GM12878 (cell line): ENCODE measurements around the gene KLHDC10. TPM values are rescaled to one million over a fixed set of nuclear protein-coding genes. Genes with fewer than 3 reads are reported as not detected.

Experiments
- ATAC-seq: fragments of 200-7000 bp; cut with Tn5 transposase; 3 replicates; pipeline ENCODE4 v1.9.1; 2020; ENCODE audit warnings: mild to moderate bottlenecking, moderate library complexity
- BruUV-seq: library from RNA; stranded (reverse); fragments of 400-500 nt; replicated peaks from 2 replicates; lab custom pipeline; 2021; lab: Mats Ljungman, UMichigan
- CTCF ChIA-PET: fragments of 300-600 bp; sonication (Branson Sonifier 250); formaldehyde crosslinking; extraction: SDS; loops from one replicate; lab custom pipeline; 2021; ENCODE audit warnings: inconsistent platforms; lab: Yijun Ruan, JAX
- POLR2A ChIA-PET: fragments of 350-600 bp; formaldehyde crosslinking; extraction: SDS; loops from one replicate; lab custom pipeline; 2021; ENCODE audit warnings: inconsistent platforms; lab: Charles Lee
- RAD21 ChIA-PET: fragments of 300-600 bp; sonication (Branson Sonifier 250); formaldehyde crosslinking; loops from one replicate; lab custom pipeline; 2023; ENCODE audit warnings: antibody characterized with exemption; ENCODE audit not compliant: unreplicated experiment; lab: Charles Lee
- SMC1A ChIA-PET: fragments of 300-600 bp; sonication (Branson Sonifier 250); formaldehyde crosslinking; loops from one replicate; lab custom pipeline; 2023; ENCODE audit not compliant: unreplicated experiment, uncharacterized antibody; lab: Charles Lee
- DNase-seq: peaks from one replicate; pipeline ENCODE4 v3.0.0-alpha.2; 2011; ENCODE audit warnings: low read depth, low spot score
- FAIRE-seq: peaks from 3 replicates; lab custom pipeline; 2011; peaks lifted over from hg19 to GRCh38; lab: Jason Lieb, UNC
- H2AFZ ChIP-seq: 2 replicates; pipeline ENCODE4 v1.6.0; 2011; ENCODE audit warnings: low read depth, low read length, control low read depth; ENCODE audit not compliant: control insufficient read depth
- H3K27ac ChIP-seq: 2 replicates; pipeline ENCODE4 v1.5.1; 2011; ENCODE audit warnings: control low read depth; ENCODE audit not compliant: control insufficient read depth, insufficient read depth
- H3K27me3 ChIP-seq, 2 experiments: replicated peaks in 1 of 2; 2 replicates each; pipeline versions ENCODE4 v1.6.0 to v1.6.1; 2011; ENCODE audit warnings: low read length in 1 of 2; ENCODE audit not compliant: control insufficient read depth in 2 of 2, insufficient read depth in 2 of 2
- H3K36me3 ChIP-seq, 2 experiments: 2 replicates each; pipeline ENCODE4 v1.5.1; 2011; ENCODE audit warnings: low read length in 1 of 2; ENCODE audit not compliant: control insufficient read depth in 2 of 2, insufficient read depth in 2 of 2
- H3K4me1 ChIP-seq: 2 replicates; pipeline ENCODE4 v1.6.1; 2011; ENCODE audit warnings: mild to moderate bottlenecking, low read length, moderate library complexity, mixed read lengths; ENCODE audit not compliant: control insufficient read depth, insufficient read depth
- H3K4me2 ChIP-seq: 2 replicates; pipeline ENCODE4 v1.6.0; 2011; ENCODE audit warnings: control low read depth; ENCODE audit not compliant: control insufficient read depth, insufficient read depth
- H3K4me3 ChIP-seq: fragments of 200-600 bp; sonication (generic); 2 replicates; pipeline ENCODE4 v1.5.1; 2016
- H3K79me2 ChIP-seq: 2 replicates; pipeline ENCODE4 v1.6.0; 2011; ENCODE audit warnings: low read length; ENCODE audit not compliant: control insufficient read depth, insufficient read depth
- H3K9ac ChIP-seq: 2 replicates; pipeline ENCODE4 v1.8.0; 2011; ENCODE audit warnings: low read length, control low read depth, mixed read lengths; ENCODE audit not compliant: control insufficient read depth, insufficient read depth
- H3K9me3 ChIP-seq: replicated peaks from 3 replicates; pipeline ENCODE4 v1.5.1; 2011; ENCODE audit warnings: mild to moderate bottlenecking, low read length; ENCODE audit not compliant: control insufficient read depth, insufficient read depth
- H4K20me1 ChIP-seq: 2 replicates; pipeline ENCODE4 v1.6.0; 2011; ENCODE audit not compliant: control insufficient read depth, insufficient read depth
- BCLAF1 ChIP-seq: fragments of 450-650 bp; IDR thresholded peaks from 2 replicates; pipeline ENCODE4 v1.6.1; 2017; ENCODE audit warnings: antibody characterized with exemption, mild to moderate bottlenecking, moderate library complexity
- CBFB ChIP-seq: IDR thresholded peaks from 2 replicates; pipeline ENCODE4 v1.6.1; 2016; ENCODE audit warnings: antibody characterized with exemption, low read depth
- DPF2 ChIP-seq: fragments of 450-650 bp; IDR thresholded peaks from 2 replicates; pipeline ENCODE4 v1.6.1; 2017; ENCODE audit warnings: mild to moderate bottlenecking
- MAX ChIP-seq: IDR thresholded peaks from 2 replicates; pipeline ENCODE4 v1.6.1; 2012; ENCODE audit warnings: low read depth, low read length, improper control_type of control experiment
- MEF2A ChIP-seq: IDR thresholded peaks from 2 replicates; pipeline ENCODE4 v1.6.1; 2011; ENCODE audit warnings: low read depth, mild to moderate bottlenecking, low read length, moderate library complexity; ENCODE audit not compliant: insufficient read depth
- NBN ChIP-seq: fragments of 450-650 bp; IDR thresholded peaks from 2 replicates; pipeline ENCODE4 v1.6.1; 2016
- PKNOX1 ChIP-seq: fragments of 450-650 bp; IDR thresholded peaks from 2 replicates; pipeline ENCODE4 v1.6.1; 2016; ENCODE audit warnings: mild to moderate bottlenecking
- RAD21 ChIP-seq: IDR thresholded peaks from 2 replicates; pipeline ENCODE4 v1.6.1; 2011; ENCODE audit warnings: mild to moderate bottlenecking, low read depth, low read length, moderate library complexity; ENCODE audit not compliant: insufficient read depth
- RELA ChIP-seq: fragments of 450-650 bp; IDR thresholded peaks from 2 replicates; pipeline ENCODE4 v1.8.0; 2014; ENCODE audit warnings: borderline replicate concordance; ENCODE audit not compliant: partially characterized antibody
- SMC3 ChIP-seq: IDR thresholded peaks from 2 replicates; pipeline ENCODE4 v1.6.1; 2011; ENCODE audit warnings: low read length, improper control_type of control experiment, borderline replicate concordance
- STAT1 ChIP-seq: fragments of 450-650 bp; conservative IDR thresholded peaks from 2 replicates; pipeline ENCODE4 v1.6.1; 2014; ENCODE audit warnings: antibody characterized with exemption, mild to moderate bottlenecking
- ZNF592 ChIP-seq: fragments of 450-650 bp; IDR thresholded peaks from 2 replicates; pipeline ENCODE4 v1.6.1; 2017; ENCODE audit warnings: mild to moderate bottlenecking, moderate library complexity
- WGBS: methylation state at CpG from one replicate; pipeline ENCODE4 v1.1.6; 2016; ENCODE audit warnings: low lambda C conversion rate; ENCODE audit not compliant: insufficient replicate concordance, insufficient coverage; ENCODE audit errors: missing lambda C conversion rate; 5-methylcytosine and 5-hydroxymethylcytosine counted together
- in situ Hi-C: fragments of 300-500 bp; cut with MboI; formaldehyde crosslinking; loops from 9 replicates; pipeline ENCODE4 v1.14.3; 2018; ENCODE audit warnings: mixed read lengths
- intact Hi-C: fragments of 100-400 bp; cut with micrococcal nuclease; formaldehyde crosslinking; loops from one replicate; pipeline ENCODE4 v1.14.2; 2022; ENCODE audit not compliant: unreplicated experiment
- polyA plus RNA-seq, 11 experiments: library from polyadenylated mRNA; depleted of rRNA in 4 of 11; unstranded in 6 of 11; stranded (reverse) in 5 of 11; fragments of >200 nt; fragmentation: Nextera tagmentation in 4 of 11; fragmentation: Illumina TruSeq in 1 of 11; extraction: Ambion mirVana in 4 of 11; extraction: Trizol in 1 of 11; gene quantifications; 1 replicate in 1 of 11; 2 replicates in 10 of 11; pipeline versions ENCODE4 v1.2.1 to v1.2.3, GENCODE V29; 2011 to 2016; ENCODE audit warnings: inconsistent platforms in 2 of 11, missing spikeins in 2 of 11, low read depth in 1 of 11
- total RNA-seq, 4 experiments: library from RNA; depleted of rRNA in 3 of 4; stranded (reverse); fragments of >200 nt in 3 of 4; fragmentation: Illumina TruSeq in 1 of 4; extraction: Trizol in 1 of 4; gene quantifications; 2 replicates each; pipeline versions ENCODE4 v1.2.1 to v1.2.3, GENCODE V29; 2013 to 2021

The KLHDC10 gene
- total and polyA plus RNA-seq, 10 of the 15 experiments (the other 5 are each of a cell fraction or from before 2014, with no cell fraction given) = 2.9 to 20.6 (median 9.4) TPM

GRCh38 chr7:130071701-130072622 lies 1.6 kb downstream of the KLHDC10 start:
- FAIRE-seq (peak; percentile 92), DNase-seq (peak; percentile 70), ATAC-seq (peak; percentile 64)
- WGBS = 9% methylated on average over 11 of the region's 11 CpGs
- Histone ChIP-seq H3K9me3 (no peaks in the 10 kb centered on the region), H3K27me3 (no peaks in the 10 kb centered on the region), H3K27ac (no peak overlapping the region; the same call in 1 of the 2 replicates), H3K9ac (peak overlapping the region; percentile 45), H3K36me3 (no peaks in the 10 kb centered on the region), H3K4me1 (no peaks in the 10 kb centered on the region), H3K79me2 (peaks cover 36% of the 10 kb centered on the region), H3K4me2 (peak overlapping the region; percentile 90), H2AFZ (peak overlapping the region; percentile 41), H4K20me1 (no peaks in the 10 kb centered on the region), H3K4me3 (peak overlapping the region; percentile 99)
- in situ Hi-C loops (loop anchor here (5.0 kb wide), 2 partner anchors 685 to 755 kb away; no protein-coding TSS in a partner anchor), intact Hi-C loops (loop anchor here (1.0 to 5.0 kb wide), 7 partner anchors 43 to 686 kb away; no protein-coding TSS in a partner anchor)
- POLR2A ChIA-PET = interaction anchor here (0.5 to 1.2 kb wide), 4 partner anchors 8 to 760 kb away, joined by 3 to 4 read pairs (median 3); no protein-coding TSS in a partner anchor
- CTCF ChIA-PET = interaction anchor here (0.6 to 5.5 kb wide), 33 partner anchors 9 to 761 kb away, joined by 3 to 57 read pairs (median 4); partner anchors contain the start of genes SSMEM1 and TMEM209
- SMC1A ChIA-PET = interaction anchor here (0.6 to 3.8 kb wide), 30 partner anchors 9 to 760 kb away, joined by 3 to 41 read pairs (median 4); partner anchors contain the start of gene TMEM209
- BruUV-seq = no TSS peak
- RAD21 ChIA-PET = interaction anchor here (0.6 to 3.2 kb wide), 25 partner anchors 9 to 761 kb away, joined by 3 to 29 read pairs (median 4); partner anchors contain the start of gene TMEM209
- peak; percentile 26 for TF ChIP-seq RELA
- TF ChIP-seq MAX = no peak
- no peak for TF ChIP-seq DPF2
- 0 out of 2 replicates have a peak, but pooled peaks have one; percentile 25 for TF ChIP-seq PKNOX1
- no peak for TF ChIP-seq CBFB
- TF ChIP-seq MEF2A = 0 out of 2 replicates have a peak, but pooled peaks have one; percentile 37
- TF ChIP-seq ZNF592 = no peak
- peak; percentile 98 for TF ChIP-seq RAD21
- TF ChIP-seq NBN = 0 out of 2 replicates have a peak, but pooled peaks have one; percentile 36
- no peak for TF ChIP-seq BCLAF1
- TF ChIP-seq SMC3 = peak; percentile 93
- TF ChIP-seq STAT1 = 0 out of 2 replicates have a peak, but pooled peaks have one; percentile 39
